HG02642 (cell line): ENCODE measurements around the gene ZNF516.

Experiments used
- ATAC-seq: cut with Tn5 transposase; IDR thresholded peaks from one replicate; pipeline ENCODE4 v1.9.1; 2021; ENCODE audit warnings: mild to moderate bottlenecking; ENCODE audit not compliant: unreplicated experiment, poor library complexity

ZNF516 gene

DNA sequence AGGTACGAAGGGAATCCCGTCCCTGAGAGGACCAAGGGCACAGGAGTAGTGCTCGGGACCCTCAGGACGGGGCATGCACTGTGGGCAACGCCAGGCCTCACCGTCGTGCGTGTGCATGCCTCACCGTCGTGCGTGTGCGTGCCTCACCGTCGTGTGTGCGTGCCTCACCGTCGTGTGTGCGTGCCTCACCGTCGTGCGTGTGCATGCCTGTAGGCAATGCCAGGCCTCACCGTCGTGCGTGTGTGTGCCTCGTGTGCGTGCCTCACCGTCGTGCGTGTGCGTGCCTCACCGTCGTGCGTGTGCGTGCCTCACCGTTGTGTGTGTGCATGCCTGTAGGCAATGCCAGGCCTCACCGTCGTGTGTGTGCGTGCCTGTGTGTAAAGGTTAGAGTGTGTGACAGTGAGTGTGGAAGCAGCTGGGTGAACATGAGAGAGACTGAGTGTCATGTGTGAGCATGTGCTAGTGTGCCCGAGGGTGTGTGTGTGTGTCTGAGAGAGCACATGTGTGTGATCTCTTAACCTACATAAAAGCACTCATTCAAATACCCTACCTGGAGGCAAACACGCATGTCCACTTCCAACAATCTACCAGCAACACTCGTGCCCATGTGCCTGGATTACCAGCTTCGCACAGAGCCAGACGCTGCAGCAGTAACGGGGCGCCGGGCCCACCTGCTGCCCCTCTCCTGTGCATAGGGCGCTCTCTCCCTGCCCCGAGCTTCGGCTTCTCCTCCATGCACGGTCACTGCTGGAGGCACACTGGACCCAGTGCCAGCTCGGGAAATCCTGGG, 36.3 kb downstream of the ZNF516 start:
- ATAC-seq: no peak

DNA sequence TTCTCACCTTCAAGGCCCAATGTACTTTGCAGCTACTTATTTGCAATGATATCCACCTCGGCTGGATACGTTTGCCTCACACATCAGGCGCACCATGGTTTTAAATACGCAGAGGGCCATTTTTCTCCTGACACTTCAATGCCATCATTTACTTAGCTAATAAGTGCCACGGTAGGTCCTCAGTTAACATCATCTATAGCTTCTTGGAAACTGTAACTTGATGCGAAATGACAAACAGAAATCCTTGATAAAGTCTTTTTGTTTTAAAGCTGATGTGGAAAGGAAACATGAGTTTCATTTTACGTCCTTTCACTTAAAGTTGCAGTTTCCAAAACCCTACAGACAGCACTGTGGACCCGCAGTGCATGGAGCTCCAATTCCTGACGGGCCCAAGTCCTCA, 37.1 kb downstream of the ZNF516 start:
- ATAC-seq: no peak

DNA sequence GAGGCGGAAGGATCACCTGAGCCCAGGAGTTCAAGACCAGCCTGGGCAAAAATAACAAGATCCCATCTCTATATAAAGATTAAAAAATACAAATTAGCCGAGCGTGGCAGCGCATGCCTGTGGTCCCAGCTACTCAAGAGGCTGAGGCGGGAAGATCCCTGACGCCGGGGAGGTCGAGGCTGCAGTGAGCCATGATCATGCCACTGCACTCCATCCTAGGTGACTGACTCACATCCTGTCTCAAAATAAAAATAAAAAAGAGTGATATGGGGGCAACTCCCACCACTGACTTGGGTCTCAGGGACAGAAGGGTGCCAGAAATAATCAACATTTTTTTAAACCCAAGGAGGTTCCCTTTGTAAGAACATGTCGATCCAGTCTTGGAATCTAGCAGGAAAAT, 37.6 kb downstream of the ZNF516 start:
- ATAC-seq: no peak

DNA sequence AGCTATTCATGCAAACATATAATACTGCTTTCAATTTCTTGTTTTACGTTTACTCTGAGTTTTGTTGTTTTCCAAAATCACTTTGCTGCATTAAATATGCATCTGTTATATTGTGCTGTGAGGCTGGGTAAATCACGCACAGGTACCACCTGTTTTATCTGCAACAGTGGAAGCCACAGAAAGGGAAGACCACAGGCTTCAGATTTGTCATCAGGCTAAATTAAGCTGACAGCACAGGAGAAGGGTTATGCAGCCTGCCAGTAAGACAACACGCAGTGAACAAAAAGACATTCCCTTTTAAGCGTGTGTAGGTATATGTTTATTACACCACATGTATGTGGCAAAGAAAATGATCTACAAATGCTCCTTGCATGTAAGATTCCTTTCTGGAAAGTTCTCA, 38.2 kb downstream of the ZNF516 start:
- ATAC-seq: no peak

DNA sequence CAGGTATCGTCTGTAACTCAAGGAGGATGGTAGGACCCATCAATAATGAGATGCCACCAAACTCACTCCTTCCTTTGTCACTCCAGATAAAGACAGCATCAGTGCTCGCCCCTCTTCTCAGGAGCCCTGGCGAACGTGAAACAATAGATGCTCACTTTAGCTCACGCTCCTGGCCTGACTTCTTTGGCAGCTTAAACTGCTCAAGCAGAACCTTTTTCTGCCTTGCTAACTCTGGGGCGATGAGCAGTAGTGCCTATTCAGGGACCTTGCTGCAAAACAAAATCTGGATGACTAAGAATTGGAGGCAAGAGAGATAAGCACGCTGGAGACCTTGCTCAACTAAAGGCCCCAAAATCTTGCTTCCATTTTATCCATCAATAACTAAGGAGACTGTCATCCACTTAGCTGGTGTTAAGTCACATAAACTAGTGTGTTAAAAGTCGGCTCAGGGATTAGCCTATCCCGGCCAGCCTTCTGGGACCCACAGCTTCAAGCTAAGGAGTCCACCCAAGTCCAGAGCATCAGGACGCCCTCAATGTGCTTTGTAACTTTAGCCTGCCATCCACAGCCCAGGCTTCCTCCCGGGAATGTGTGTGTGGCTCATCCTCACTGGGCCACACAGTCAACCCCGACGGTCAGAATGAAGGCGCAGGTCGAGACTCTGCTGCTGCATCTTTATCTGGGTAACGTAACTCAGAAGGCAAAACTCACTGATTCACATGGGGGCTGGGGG, 38.9 kb downstream of the ZNF516 start:
- ATAC-seq: no peak

DNA sequence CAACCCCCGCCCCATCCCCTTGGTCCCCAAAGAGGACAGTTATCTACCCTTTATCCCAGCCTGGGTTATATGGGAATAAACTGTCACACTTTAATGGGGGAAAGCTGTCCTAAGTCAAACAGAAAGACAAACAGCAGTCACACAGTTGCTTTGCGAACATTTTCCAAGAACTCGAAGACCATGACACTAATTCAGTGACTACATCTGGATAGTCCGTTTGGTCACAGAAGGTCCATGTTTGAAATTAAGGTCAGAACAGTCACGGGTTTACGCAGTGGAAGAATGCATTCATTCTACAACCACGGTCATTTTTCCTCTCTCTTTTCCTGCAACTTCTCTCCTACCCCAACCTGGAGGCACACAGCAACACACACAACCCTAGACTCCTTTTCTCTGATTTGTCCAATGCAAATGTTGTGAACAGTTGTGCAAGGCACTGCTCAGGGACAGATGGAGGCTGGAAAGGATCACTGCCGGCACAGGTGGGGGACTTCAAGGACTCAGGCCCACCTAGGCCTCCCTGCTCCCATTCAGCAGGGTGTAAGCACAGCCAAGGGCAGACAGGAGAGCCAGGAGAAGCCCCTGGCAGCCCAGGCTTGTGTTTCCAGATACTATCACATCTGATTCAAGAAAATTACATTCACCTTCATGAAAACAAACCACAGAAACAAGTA, 39.9 kb downstream of the ZNF516 start:
- no peak for ATAC-seq

DNA sequence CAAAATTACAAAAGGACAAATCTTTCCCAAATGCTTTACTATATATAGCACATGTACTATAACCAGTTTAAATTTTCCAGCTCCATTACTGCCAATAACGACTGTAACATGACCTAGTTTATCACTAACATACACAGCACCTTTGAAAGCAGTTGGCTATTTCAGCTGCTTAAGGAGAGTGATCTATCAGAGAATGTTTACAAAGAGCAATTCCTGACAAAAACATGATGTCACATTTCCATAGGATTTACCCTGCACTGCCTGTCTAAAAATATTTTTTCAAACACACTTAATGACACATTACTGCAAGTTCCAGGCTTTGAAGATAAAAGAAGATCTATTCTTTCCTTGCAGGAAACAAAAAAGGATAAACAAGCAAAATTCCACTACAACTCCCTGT, 40.6 kb downstream of the ZNF516 start:
- no peak for ATAC-seq

DNA sequence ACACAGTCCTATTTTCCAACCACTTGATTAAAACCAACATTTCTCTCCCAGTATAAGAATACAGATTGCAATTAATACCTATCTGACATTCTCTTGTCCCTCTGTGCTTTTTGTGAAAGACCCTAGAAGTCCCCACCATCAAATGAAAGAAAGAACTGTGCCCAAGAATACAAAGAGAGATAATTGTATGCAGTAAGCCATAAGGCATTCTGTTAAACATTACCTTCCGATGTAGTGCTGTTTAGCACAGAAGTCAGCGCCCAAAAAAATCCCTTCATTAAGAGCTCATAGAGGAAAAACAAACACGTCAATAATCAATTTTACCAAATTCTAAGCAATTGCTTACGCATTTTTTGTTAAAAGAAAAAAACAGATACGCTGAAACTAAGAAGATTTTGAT, 41.1 kb downstream of the ZNF516 start:
- ATAC-seq: no peak

DNA sequence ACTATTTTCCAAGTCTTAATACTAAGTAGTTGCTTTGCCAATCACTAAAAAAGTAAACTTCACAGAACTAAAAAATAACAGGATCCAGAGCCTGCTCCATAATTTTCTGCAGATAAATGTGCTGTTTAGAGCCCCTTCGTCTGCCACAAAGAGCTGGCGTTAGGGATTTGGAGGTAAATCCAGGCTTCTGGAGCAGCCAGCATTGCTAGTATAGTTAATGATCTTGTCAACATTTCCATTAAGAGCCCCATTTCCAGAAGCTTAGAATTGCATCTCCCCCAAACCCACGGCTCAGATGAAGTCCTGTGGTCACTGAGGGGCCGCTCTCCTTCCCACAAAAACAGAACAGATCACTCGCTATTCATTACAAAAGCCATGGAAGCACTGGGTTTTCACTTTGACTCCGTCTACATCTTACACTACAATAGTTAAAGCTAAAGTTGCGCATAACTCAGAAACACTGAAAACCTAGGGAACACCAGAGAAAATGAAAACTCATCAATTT, 41.9 kb downstream of the ZNF516 start:
- no peak for ATAC-seq

DNA sequence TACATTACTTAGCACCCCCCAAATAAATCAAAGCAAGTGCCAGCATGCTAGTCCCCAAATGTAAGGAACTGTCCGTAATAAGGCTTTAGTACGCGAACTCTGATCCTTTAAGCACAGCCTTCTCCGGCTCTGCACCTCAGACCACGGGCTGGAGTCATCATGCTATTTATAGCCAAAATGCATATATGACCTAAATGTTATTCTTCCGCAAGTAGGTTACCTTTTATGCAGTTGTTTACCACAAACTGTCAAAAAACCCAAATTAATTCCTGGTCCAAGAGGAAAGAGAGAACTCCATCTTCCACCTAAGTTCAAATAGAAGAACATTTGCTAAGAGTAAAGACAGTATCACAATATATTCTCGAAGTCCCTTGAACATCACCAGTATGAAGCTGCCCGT, 42.7 kb downstream of the ZNF516 start:
- no peak for ATAC-seq

DNA sequence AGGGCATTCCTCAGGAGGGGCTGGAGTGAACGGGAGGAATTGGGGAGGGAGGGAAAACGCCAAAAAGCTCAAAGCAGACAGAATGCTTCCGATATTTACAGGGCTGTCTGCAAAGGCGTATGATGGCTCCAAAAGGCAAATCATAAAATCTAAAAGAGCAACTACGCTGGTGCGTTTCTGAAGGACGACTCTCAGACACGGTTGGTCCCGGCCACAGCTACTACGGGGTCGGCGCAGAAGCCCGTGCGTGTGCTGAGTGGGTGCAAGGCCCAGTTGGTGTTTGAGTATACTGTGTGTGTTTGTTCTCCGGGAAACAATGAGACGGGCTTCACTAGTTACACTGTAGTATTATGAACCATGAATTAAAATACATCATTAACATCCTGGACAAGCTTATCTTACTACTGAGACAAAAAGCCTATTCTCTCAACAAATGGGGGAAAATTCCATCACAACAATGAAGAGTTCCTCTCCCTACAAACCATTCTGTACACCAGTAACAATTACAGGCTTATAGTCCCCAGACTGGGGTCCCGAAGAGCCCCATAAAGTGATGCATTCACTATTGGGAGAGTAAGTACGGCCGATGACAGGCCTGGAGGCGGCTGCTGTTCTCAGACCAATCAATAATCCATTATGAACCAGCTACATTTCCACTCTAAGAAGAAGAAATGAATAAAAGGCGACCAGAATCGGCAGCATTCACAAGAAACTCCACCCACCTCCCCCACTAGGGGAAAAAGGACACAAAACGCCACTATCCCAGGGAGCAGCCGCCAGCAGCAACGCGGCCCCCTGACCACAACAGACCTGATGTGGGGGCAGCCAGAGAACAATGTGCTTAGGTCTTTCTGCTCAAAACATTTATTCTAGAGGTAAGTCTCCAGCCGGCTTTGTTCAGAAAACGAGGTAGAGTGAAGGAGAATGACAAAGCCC, 43.4 kb downstream of the ZNF516 start:
- ATAC-seq: no peak

DNA sequence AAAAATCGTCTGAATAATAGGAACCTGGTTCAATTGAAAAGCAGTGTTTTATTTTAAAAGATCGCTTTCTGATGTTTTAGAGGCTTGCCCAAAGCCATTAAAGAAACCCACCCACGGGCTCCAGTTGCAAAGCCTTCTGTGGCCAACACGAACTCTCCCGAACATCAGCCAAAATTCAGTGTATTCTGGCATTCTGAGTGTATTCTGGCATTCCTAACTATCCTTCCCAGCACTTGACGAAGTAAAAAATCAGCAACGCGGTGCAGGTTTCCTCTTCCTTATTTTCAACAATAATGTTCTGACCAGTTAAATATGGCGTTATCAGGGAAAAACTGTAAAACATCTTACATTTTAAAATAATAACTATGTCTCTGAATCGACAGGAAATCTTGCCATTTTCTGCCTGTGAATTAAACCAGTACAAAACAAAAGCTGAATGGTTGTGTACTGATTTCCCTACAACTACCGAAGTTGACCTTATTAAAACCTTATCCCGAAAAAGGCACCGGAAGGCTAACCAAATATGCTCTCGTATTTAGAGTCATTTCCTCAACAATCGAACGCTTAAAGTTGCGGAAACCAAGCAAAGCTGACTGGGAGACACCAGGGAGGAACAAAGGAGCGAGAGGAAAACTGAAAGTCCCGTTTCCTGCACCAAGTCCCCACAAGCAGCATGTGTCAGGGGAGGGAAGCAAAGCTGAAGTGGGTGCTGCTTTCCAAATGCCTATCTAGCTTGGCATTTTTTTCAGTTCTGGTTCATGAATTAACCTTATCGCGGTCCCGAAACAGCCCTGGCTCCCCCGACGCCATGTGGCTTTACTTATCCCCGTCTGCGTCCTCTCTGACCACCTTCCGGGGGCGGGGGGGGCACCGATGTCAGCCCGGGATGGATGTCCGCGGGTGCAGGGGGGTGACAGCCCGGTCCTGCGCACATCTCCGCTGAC, 44.3 kb downstream of the ZNF516 start:
- no peak for ATAC-seq

DNA sequence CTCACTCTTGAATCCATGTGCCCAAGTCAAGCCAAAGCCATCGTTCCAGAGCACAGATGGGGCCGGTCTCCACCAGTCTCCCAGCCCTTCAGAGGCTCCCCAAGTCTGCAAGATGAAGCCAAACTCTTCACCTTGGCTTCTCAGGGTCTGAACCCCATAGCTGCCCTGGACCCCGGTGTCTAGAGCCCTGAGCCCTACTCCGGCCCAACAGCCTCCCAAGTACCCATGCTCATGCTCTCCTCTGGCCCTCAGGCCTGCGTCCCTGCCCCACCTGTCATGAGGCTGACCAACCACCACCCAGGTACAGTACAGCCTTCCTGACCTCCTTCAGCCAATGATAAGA, 46.0 kb downstream of the ZNF516 start:
- ATAC-seq: no peak

DNA sequence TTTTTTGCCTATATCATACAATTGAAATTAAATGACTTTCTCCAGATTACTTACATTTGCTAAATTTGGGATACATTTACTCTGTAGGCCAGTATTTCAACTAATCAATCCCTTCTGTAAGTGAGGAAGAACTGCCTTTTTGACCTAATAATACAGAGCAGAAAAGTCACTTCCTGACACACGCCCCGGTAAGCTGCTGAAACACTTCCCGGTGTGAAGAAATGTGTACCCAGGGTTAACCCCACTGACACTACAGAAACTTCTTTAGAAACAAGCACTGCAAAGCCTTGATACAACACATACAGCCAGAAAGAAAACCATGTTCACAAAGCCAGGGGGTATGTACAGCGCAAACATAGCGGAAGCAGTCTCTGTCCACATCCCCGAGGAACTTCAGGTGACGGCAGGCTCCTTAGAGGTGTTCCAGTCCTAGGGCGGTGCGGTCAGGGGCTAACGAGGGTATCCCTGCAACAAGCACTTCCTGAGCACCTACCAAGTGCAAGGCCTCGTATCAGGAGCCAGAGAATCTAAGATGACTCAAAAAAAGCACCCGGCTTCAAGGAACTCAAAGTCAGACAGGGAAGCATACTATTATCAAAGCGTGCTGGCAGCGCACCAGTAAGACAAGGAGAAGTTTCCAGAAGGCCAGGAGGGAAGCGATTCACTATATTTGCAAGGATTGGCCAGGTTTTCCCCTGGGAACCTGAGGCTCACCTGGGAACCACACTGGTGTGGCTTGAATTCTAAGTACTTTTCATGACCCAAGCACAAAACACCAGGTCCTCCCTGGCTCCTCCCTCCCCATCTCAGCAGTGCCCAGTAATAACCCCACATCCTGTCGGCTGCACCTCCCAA, 46.6 kb downstream of the ZNF516 start:
- ATAC-seq: no peak

DNA sequence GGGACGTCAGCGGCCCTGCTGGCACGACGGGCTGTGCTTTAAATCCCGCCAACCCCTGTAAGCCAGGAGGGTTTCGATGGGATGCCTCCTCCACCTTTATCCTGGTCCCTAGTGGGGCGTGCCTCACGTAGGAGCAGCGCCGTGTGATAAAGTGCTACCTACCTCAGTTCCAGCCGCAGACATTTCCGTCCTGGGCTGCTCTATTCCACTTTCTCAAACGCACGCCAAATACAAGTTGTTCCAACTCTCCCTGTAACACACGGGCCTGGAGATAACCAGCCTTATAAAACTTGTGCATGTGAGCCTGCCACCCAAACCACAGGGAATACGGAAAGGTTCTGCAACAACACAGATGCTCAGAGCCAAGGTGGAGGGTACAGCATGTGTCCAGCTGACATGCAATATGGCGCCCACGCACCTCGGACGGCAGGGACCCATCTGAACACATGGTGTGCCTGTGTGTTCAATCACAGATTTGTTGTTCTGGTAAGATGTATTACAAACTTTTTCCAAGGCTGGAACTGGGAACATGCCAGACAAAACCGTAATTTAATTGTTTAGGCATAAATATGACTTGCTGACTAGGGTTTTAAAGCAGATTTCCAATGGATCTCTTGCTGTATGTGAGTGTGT, 47.7 kb downstream of the ZNF516 start:
- no peak for ATAC-seq

DNA sequence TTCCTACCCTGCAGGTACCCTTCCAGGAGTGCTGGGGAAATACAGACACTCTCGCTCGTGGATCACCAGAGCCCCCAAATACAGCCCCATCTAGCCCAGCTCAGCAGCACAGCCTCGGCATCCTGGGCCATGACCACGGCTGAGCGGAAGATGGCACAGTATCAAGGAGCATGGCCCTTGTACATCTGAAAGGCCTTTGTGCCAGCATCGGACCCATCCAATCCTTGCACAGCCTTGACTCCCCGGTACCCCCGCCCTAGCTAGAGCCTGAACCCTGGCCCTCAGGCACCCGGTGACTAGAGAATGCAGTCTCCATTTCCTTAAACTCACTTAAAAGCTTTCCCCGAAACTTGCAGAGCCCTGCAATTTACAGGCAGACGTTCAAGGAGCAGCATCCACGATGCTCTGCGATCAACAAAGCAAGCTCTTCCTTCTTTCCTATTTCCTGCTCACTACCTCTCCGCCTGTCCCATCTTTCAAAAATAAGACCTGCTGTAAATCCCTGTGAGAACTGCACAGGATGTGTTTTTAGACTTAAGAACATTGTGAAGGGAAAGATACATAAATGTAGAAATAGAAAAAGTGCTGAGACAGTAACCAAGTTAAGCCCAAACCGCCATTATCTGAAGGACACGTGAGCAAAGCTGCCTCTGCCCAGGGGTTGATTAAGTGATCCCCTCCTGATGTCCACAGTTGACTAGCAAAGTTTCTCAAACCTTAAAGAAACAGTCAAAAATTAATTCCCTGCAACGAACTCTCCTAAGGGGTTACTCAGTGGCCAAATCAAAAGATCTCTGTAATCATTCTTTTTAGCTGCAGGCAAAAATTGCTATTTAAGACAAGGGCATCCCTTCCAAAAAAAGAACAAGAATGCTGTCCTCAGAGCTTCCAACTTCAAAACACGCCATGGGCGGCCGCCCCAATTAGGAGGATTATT, 48.5 kb downstream of the ZNF516 start:
- no peak for ATAC-seq

DNA sequence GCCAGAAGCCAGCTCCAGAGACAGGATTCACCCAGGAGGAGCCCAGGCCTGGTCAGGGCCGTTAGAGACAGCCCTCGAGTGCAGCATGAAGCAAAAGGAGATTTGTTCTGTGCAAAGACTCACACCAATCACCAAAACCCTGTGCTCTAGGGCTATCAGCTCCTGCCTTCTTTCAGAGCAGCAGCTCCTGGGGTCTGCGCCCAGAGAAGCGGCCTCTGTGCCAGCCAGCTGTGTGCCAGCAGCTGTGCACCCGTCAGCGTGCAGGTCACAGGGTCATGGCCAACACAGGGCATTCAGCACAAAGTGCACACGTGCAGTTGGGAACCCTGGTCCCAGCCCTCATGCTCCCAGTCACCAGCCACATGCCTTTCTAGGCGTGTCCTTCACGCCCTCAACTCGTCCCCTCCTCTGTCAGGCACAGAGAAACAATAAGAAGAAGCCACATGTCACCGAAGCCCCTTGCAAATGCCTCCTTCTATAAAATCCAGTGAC, 49.3 kb downstream of the ZNF516 start:
- ATAC-seq: no peak
